ENCODE data around the gene POLK.

DNA sequence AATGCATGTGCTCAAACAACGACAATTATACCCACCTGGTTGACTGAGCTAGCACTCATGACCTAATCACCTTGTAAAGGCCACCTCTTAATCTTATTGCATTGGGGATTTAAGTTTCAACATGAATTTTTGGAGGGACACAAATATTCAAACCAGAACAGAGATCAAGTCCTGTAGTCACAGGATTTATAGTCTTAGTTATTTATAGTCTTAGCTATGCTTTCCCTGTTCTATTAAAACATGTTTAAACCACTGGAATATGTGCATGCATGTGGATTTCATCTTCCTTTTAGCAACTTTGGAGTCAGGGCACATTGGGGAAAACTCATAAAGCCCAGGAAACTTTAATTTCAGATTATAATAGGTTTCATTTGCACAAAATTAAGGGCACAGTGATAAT, 126.3 kb downstream of the POLK start:
- TF ChIP-seq POLR2A (IDR thresholded peaks at IDR 0.05; ENCODE audit: low read length) (no peak), GATA1 (IDR thresholded peaks at IDR 0.05; ENCODE audit: low read depth, low read length) (no peak)
